RWPE1 (cell line): ENCODE results near the gene ARMC2.
"Not testable (repeated sequence)": the region's sequence is repeated elsewhere in the genome, so short reads cannot be mapped to it uniquely, and the experiment has no call there.

ENCODE experiments used
- CTCF ChIA-PET: fragments of 350-600 bp; sonication (Branson Sonifier 250); formaldehyde crosslinking; extraction: SDS; loops from one replicate; lab custom pipeline; 2021; lab: Yijun Ruan, JAX
- POLR2A ChIA-PET: fragments of 400-600 bp; formaldehyde crosslinking; extraction: SDS; loops from one replicate; lab custom pipeline; 2020; ENCODE audit warnings: antibody characterized with exemption; ENCODE audit not compliant: low non-redundant PET; lab: Yijun Ruan, JAX
- DNase-seq: peaks from one replicate; pipeline ENCODE4 v3.0.0; 2012; ENCODE audit warnings: low spot score
- H3K27ac ChIP-seq: fragments of 450-650 bp; 2 replicates; pipeline ENCODE4 v1.5.1; 2017
- CTCF ChIP-seq: fragments of 450-650 bp; conservative IDR thresholded peaks from 2 replicates; pipeline ENCODE4 v1.5.1; 2017; ENCODE audit warnings: low read depth, mild to moderate bottlenecking

ARMC2 gene

GRCh38 chr6:108961985-108962384 is 113.8 kb downstream of the ARMC2 start:
- DNase-seq: no peak
- no peak for TF ChIP-seq CTCF
- POLR2A ChIA-PET: no interaction called here
- H3K27ac ChIP-seq: no peak overlapping the region
- CTCF ChIA-PET: no interaction called here

DNA sequence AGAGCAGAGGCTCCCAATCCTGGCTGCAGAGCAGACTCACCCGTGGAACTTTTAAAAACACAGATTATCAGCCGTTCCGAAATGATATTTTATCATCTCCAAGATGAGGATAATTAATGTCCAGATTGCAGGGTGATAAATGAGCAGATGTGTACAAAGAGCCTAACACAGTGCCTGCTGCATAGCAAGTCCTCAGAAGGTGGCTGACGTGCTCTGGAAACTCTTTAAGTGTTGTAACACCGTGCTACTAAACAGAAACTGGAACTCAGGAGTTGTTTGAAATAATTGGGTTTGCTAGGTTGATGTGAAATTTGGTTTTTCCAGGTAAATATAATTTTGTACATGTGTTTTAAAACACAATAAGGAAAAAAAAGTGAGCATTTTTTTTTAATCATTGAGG is 118.0 kb downstream of the ARMC2 start:
- TF ChIP-seq CTCF: no peak
- POLR2A ChIA-PET: no interaction called here
- DNase-seq: no peak
- CTCF ChIA-PET: no interaction called here
- H3K27ac ChIP-seq: no peak overlapping the region

GRCh38 chr6:108966855-108967755 is 118.9 kb downstream of the ARMC2 start:
- POLR2A ChIA-PET: no interaction called here
- H3K27ac ChIP-seq: no peak overlapping the region
- CTCF ChIA-PET: interaction anchor here (0.7 kb wide), 1 partner anchor 10 kb away, joined by 3 read pairs; no protein-coding TSS in a partner anchor
- TF ChIP-seq CTCF: no peak
- peak; percentile 9 for DNase-seq

- POLR2A ChIA-PET: no interaction called here
- DNase-seq: no peak
Measured at GRCh38 chr6:108968325-108969316, 120.4 kb downstream of the ARMC2 start.

GRCh38 chr6:108969776-108970175 is 121.6 kb downstream of the ARMC2 start:
- ChIA-PET CTCF (no interaction called here), POLR2A (no interaction called here)
- no peak overlapping the region for H3K27ac ChIP-seq
- DNase-seq: no peak
- TF ChIP-seq CTCF: no peak

More at GRCh38 chr6:108968325-108969316, 120.4 kb downstream of the ARMC2 start:
- CTCF ChIA-PET: no interaction called here
- TF ChIP-seq CTCF: no peak
- H3K27ac ChIP-seq: no peak overlapping the region

DNA sequence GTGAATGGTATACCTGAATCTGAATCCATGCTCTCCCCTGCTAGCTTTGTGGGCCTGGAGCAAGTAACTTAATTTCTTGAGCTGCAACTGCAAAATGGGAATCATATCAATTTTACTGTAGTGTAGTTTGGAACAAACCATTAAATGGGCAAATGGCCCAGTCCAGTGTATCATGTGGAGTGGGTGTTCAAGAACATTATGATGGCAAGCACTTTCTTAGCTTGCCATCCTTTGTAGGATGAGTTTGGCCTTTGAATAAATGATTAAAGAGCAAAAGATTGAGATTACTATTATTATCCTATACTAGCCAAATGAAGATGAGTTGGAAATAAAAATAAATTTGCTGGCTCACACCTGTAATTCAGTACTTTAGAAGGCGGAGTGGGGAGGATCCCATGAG is 126.0 kb downstream of the ARMC2 start:
- no peak for TF ChIP-seq CTCF
- CTCF ChIA-PET: no interaction called here
- H3K27ac ChIP-seq: no peak overlapping the region
- POLR2A ChIA-PET: no interaction called here
- no peak for DNase-seq

- DNase-seq, CTCF ChIA-PET, POLR2A ChIA-PET: not testable (repeated sequence)
Measured at GRCh38 chr6:108978638-108979037, 130.4 kb downstream of the ARMC2 start.

More at GRCh38 chr6:108978638-108979037, 130.4 kb downstream of the ARMC2 start:
- not testable (repeated sequence) for H3K27ac ChIP-seq
